ENCODE results near the gene GLIS1. TPM values are rescaled to one million over a fixed set of nuclear protein-coding genes. Genes with fewer than 3 reads are reported as not detected.

Gene GLIS1
- polyA plus RNA-seq, 1 donor (not counting 4 experiments of a cell fraction or from before 2014, with no cell fraction given): not detected

GRCh38 chr1:53696051-53696450 lies 42.9 kb downstream of the GLIS1 start:
- no peaks in the 10 kb centered on the region for H3K4me1 ChIP-seq (ENCODE audit: control insufficient read depth, extremely low read depth, insufficient read depth, low read length)
- no peak overlapping the region for H3K9ac ChIP-seq (ENCODE audit: control insufficient read depth, extremely low read depth, insufficient read depth, low read length)
- H3K27me3 ChIP-seq (ENCODE audit: control insufficient read depth, extremely low read depth, insufficient read depth, low read length): peaks cover 6% of the 10 kb centered on the region
- no peak overlapping the region for H2AFZ ChIP-seq (ENCODE audit: control insufficient read depth, low read length)
- no peaks in the 10 kb centered on the region for H3K36me3 ChIP-seq (ENCODE audit: control insufficient read depth in 2 of 2, extremely low read depth in 1 of 2, insufficient read depth in 2 of 2, low read length in 2 of 2)
- dilution Hi-C loops (cut with MboI; ENCODE audit: extremely low pct_ligation_motif_present, low sequenced_read_pairs): no loop called here
- DNase-seq (ENCODE audit: low read depth, low spot score): no peak
- no peaks in the 10 kb centered on the region for H3K79me2 ChIP-seq (ENCODE audit: control insufficient read depth, insufficient read depth, low read length)
- FAIRE-seq: no peak
- H3K9me3 ChIP-seq (ENCODE audit: control insufficient read depth, low read depth, low read length): no peaks in the 10 kb centered on the region
- no peaks in the 10 kb centered on the region for H3K9me1 ChIP-seq (ENCODE audit: control insufficient read depth, extremely low read depth, insufficient read depth, low read length)
- no peak for TF ChIP-seq EZH2 (IDR thresholded peaks at IDR 0.05; ENCODE audit: low read length)
- TF ChIP-seq, protein P1, sequence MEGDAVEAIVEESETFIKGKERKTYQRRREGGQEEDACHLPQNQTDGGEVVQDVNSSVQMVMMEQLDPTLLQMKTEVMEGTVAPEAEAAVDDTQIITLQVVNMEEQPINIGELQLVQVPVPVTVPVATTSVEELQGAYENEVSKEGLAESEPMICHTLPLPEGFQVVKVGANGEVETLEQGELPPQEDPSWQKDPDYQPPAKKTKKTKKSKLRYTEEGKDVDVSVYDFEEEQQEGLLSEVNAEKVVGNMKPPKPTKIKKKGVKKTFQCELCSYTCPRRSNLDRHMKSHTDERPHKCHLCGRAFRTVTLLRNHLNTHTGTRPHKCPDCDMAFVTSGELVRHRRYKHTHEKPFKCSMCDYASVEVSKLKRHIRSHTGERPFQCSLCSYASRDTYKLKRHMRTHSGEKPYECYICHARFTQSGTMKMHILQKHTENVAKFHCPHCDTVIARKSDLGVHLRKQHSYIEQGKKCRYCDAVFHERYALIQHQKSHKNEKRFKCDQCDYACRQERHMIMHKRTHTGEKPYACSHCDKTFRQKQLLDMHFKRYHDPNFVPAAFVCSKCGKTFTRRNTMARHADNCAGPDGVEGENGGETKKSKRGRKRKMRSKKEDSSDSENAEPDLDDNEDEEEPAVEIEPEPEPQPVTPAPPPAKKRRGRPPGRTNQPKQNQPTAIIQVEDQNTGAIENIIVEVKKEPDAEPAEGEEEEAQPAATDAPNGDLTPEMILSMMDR (optimal IDR thresholded peaks at IDR 0.05 in 1 of 3, IDR thresholded peaks at IDR 0.05 in 1 of 3, conservative IDR thresholded peaks at IDR 0.05 in 1 of 3; ENCODE audit: extremely low read depth in 1 of 3, insufficient read depth in 2 of 3, low read length in 3 of 3): no peak
- H4K20me1 ChIP-seq (ENCODE audit: control insufficient read depth, extremely low read depth, insufficient read depth, low read length): no peaks in the 10 kb centered on the region
- no peak overlapping the region for H3K4me2 ChIP-seq (ENCODE audit: control insufficient read depth, extremely low read depth, insufficient read depth, low read depth, low read length)
- H3K27ac ChIP-seq (ENCODE audit: control insufficient read depth, insufficient read depth, low read length): no peak overlapping the region
- H3K4me3 ChIP-seq (ENCODE audit: control insufficient read depth in 2 of 3, extremely low read depth in 1 of 3, insufficient read depth in 2 of 3, low read depth in 1 of 3, low read length in 3 of 3): no peak overlapping the region

- no peak overlapping the region for H3K9ac ChIP-seq (ENCODE audit: control insufficient read depth, extremely low read depth, insufficient read depth, low read length)
- dilution Hi-C loops (cut with MboI; ENCODE audit: extremely low pct_ligation_motif_present, low sequenced_read_pairs): no loop called here
- H3K4me1 ChIP-seq (ENCODE audit: control insufficient read depth, extremely low read depth, insufficient read depth, low read length): no peaks in the 10 kb centered on the region
- no peaks in the 10 kb centered on the region for H3K9me3 ChIP-seq (ENCODE audit: control insufficient read depth, low read depth, low read length)
- H4K20me1 ChIP-seq (ENCODE audit: control insufficient read depth, extremely low read depth, insufficient read depth, low read length): no peaks in the 10 kb centered on the region
- H3K79me2 ChIP-seq (ENCODE audit: control insufficient read depth, insufficient read depth, low read length): no peaks in the 10 kb centered on the region
- H3K36me3 ChIP-seq (ENCODE audit: control insufficient read depth in 2 of 2, extremely low read depth in 1 of 2, insufficient read depth in 2 of 2, low read length in 2 of 2): no peaks in the 10 kb centered on the region
- FAIRE-seq (no peak), DNase-seq (ENCODE audit: low read depth, low spot score) (no peak)
- TF ChIP-seq, protein P1 (optimal IDR thresholded peaks at IDR 0.05 in 1 of 3, IDR thresholded peaks at IDR 0.05 in 1 of 3, conservative IDR thresholded peaks at IDR 0.05 in 1 of 3; ENCODE audit: extremely low read depth in 1 of 3, insufficient read depth in 2 of 3, low read length in 3 of 3): no peak
- TF ChIP-seq EZH2 (IDR thresholded peaks at IDR 0.05; ENCODE audit: low read length): no peak
- peaks cover 6% of the 10 kb centered on the region for H3K27me3 ChIP-seq (ENCODE audit: control insufficient read depth, extremely low read depth, insufficient read depth, low read length)
- H3K27ac ChIP-seq (ENCODE audit: control insufficient read depth, insufficient read depth, low read length): no peak overlapping the region
- H3K9me1 ChIP-seq (ENCODE audit: control insufficient read depth, extremely low read depth, insufficient read depth, low read length): no peaks in the 10 kb centered on the region
- no peak overlapping the region for H2AFZ ChIP-seq (ENCODE audit: control insufficient read depth, low read length)
- H3K4me3 ChIP-seq (ENCODE audit: control insufficient read depth in 2 of 3, extremely low read depth in 1 of 3, insufficient read depth in 2 of 3, low read depth in 1 of 3, low read length in 3 of 3): no peak overlapping the region
- H3K4me2 ChIP-seq (ENCODE audit: control insufficient read depth, extremely low read depth, insufficient read depth, low read depth, low read length): no peak overlapping the region
Measured at GRCh38 chr1:53695116-53695515, 43.8 kb downstream of the GLIS1 start.

All from keratinocyte (primary cell).